HCT116 (cell line): ENCODE results near the gene CSK. TPM values are rescaled to one million over a fixed set of nuclear protein-coding genes. Genes with fewer than 3 reads are reported as not detected.

Experiments used
- ATAC-seq: fragments of 200-7000 bp; cut with Tn5 transposase; 2 replicates; pipeline ENCODE4 v1.9.1; 2020; ENCODE audit warnings: mild to moderate bottlenecking, moderate library complexity
- BruUV-seq: library from RNA; stranded (reverse); fragments of 400-500 nt; replicated peaks from 2 replicates; lab custom pipeline; 2021; lab: Mats Ljungman, UMichigan
- CTCF ChIA-PET: fragments of 300-600 bp; sonication (Branson Sonifier 250); formaldehyde crosslinking; loops from one replicate; lab custom pipeline; 2021; ENCODE audit warnings: antibody characterized with exemption; lab: Charles Lee
- POLR2A ChIA-PET: fragments of 300-600, 350-600 bp; sonication (Branson Sonifier 250); formaldehyde crosslinking; loops from one replicate; lab custom pipeline; 2021; ENCODE audit warnings: antibody characterized with exemption; lab: Charles Lee
- RAD21 ChIA-PET, 2 experiments: fragments of 300-600 bp; sonication (Branson Sonifier 250); formaldehyde crosslinking; loops; one replicate each; lab custom pipeline; 2023; ENCODE audit warnings: low total read pairs in 2 of 2; ENCODE audit not compliant: uncharacterized antibody in 2 of 2, unreplicated experiment in 2 of 2, low non-redundant PET in 1 of 2; lab: Charles Lee
- DNase-seq: peaks from one replicate; pipeline ENCODE4 v3.0.0-alpha.2; 2010; ENCODE audit warnings: low read depth, low spot score
- H2AFZ ChIP-seq: fragments of 200-600 bp; shearing (Covaris generic), sonication (generic); 2 replicates; pipeline ENCODE4 v1.6.1; 2017; ENCODE audit warnings: low read depth, mixed run types, mixed read lengths, antibody characterized with exemption, low read length; ENCODE audit not compliant: poor library complexity, severe bottlenecking
- H3K27ac ChIP-seq: 2 replicates; pipeline ENCODE4 v1.5.1; 2012; ENCODE audit warnings: low read depth, low read length
- H3K27me3 ChIP-seq: fragments of 200-600 bp; sonication (generic); 2 replicates; pipeline ENCODE4 v1.6.1; 2016; ENCODE audit warnings: mixed run types, low read length, mixed read lengths; ENCODE audit not compliant: insufficient read depth
- H3K36me3 ChIP-seq, 2 experiments: fragments of 200-500 bp in 1 of 2; fragments of 200-600 bp in 1 of 2; sonication (Bioruptor generic) in 1 of 2; sonication (generic) in 1 of 2; 2 replicates each; pipeline versions ENCODE4 v1.5.1 to v1.6.1; 2014 to 2016; ENCODE audit warnings: low read length in 2 of 2, inconsistent platforms in 1 of 2, mixed read lengths in 1 of 2, mixed run types in 1 of 2; ENCODE audit not compliant: insufficient read depth in 2 of 2, control insufficient read depth in 1 of 2
- H3K4me1 ChIP-seq, 2 experiments: fragments of 200-600 bp in 1 of 2; sonication (generic) in 1 of 2; 2 replicates each; pipeline versions ENCODE4 v1.5.1 to v1.6.1; 2012 to 2017; ENCODE audit warnings: low read length in 2 of 2, inconsistent platforms in 1 of 2, mild to moderate bottlenecking in 1 of 2, mixed read lengths in 1 of 2, mixed run types in 1 of 2, moderate library complexity in 1 of 2; ENCODE audit not compliant: insufficient read depth in 2 of 2, control insufficient read depth in 1 of 2
- H3K4me2 ChIP-seq: fragments of 200-600 bp; sonication (generic); 2 replicates; pipeline ENCODE4 v1.6.1; 2017; ENCODE audit warnings: mixed run types, low read length, mixed read lengths
- H3K4me3 ChIP-seq, 2 experiments: fragments of 200-600 bp in 1 of 2; sonication (generic) in 1 of 2; replicated peaks in 1 of 2; 2 replicates each; pipeline ENCODE4 v1.5.1; 2011 to 2016; ENCODE audit warnings: low read length in 2 of 2, control low read depth in 1 of 2, low read depth in 1 of 2, mild to moderate bottlenecking in 1 of 2, mixed read lengths in 1 of 2, mixed run types in 1 of 2
- H3K79me2 ChIP-seq: fragments of 200-600 bp; sonication (generic); 2 replicates; pipeline ENCODE4 v1.6.1; 2017; ENCODE audit warnings: mild to moderate bottlenecking, mixed run types, low read length, moderate library complexity, mixed read lengths; ENCODE audit not compliant: insufficient read depth
- H3K9ac ChIP-seq: fragments of 200-600 bp; sonication (generic); 2 replicates; pipeline ENCODE4 v1.6.1; 2016; ENCODE audit warnings: low read length, mixed read lengths
- H3K9me2 ChIP-seq: fragments of 200-600 bp; sonication (generic), shearing (Covaris generic); 2 replicates; pipeline ENCODE4 v1.6.1; 2017; ENCODE audit warnings: mixed run types, mild to moderate bottlenecking, moderate library complexity; ENCODE audit not compliant: insufficient read depth
- H3K9me3 ChIP-seq, 2 experiments: fragments of 200-500 bp in 1 of 2; fragments of 200-600 bp in 1 of 2; sonication (Bioruptor generic) in 1 of 2; sonication (generic) in 1 of 2; 2 replicates each; pipeline ENCODE4 v1.6.1; 2014 to 2017; ENCODE audit warnings: low read length in 2 of 2, mixed read lengths in 2 of 2, inconsistent platforms in 1 of 2, low read depth in 1 of 2, mild to moderate bottlenecking in 1 of 2, mixed run types in 1 of 2, moderate library complexity in 1 of 2; ENCODE audit not compliant: control insufficient read depth in 1 of 2, insufficient read depth in 1 of 2
- H4K20me1 ChIP-seq: fragments of 200-600 bp; sonication (generic), shearing (Covaris generic); 2 replicates; pipeline ENCODE4 v1.6.1; 2017; ENCODE audit warnings: mixed run types, mild to moderate bottlenecking, moderate library complexity; ENCODE audit not compliant: insufficient read depth
- EZH2 ChIP-seq: fragments of 200-600 bp; sonication (generic); IDR thresholded peaks from 2 replicates; pipeline ENCODE4 v1.6.1; 2017; ENCODE audit warnings: antibody characterized with exemption, mixed run types
- intact Hi-C: fragments of 100-400 bp; cut with micrococcal nuclease; formaldehyde crosslinking; loops from 2 replicates; pipeline ENCODE4 v1.10.0; 2022
- total RNA-seq: library from RNA; stranded (reverse); gene quantifications from one replicate; pipeline ENCODE4 v1.2.1, GENCODE V29; 2021; ENCODE audit not compliant: unreplicated experiment
- TF ChIP-seq, protein P1 (sequence below), 3 experiments: fragments of 200-600 bp in 1 of 3; sonication (generic) in 1 of 3; IDR thresholded peaks in 2 of 3; conservative IDR thresholded peaks in 1 of 3; 2 replicates each; pipeline ENCODE4 v1.5.1; 2012 to 2017; ENCODE audit warnings: low read depth in 2 of 3, low read length in 2 of 3, antibody characterized with exemption in 1 of 3, borderline replicate concordance in 1 of 3, control low read depth in 1 of 3, mild to moderate bottlenecking in 1 of 3, mixed read lengths in 1 of 3, mixed run types in 1 of 3, moderate library complexity in 1 of 3; ENCODE audit not compliant: insufficient read depth in 1 of 3

CSK gene
- total RNA-seq, 1 experiment from 2014 or later, result 72.2 TPM

DNA sequence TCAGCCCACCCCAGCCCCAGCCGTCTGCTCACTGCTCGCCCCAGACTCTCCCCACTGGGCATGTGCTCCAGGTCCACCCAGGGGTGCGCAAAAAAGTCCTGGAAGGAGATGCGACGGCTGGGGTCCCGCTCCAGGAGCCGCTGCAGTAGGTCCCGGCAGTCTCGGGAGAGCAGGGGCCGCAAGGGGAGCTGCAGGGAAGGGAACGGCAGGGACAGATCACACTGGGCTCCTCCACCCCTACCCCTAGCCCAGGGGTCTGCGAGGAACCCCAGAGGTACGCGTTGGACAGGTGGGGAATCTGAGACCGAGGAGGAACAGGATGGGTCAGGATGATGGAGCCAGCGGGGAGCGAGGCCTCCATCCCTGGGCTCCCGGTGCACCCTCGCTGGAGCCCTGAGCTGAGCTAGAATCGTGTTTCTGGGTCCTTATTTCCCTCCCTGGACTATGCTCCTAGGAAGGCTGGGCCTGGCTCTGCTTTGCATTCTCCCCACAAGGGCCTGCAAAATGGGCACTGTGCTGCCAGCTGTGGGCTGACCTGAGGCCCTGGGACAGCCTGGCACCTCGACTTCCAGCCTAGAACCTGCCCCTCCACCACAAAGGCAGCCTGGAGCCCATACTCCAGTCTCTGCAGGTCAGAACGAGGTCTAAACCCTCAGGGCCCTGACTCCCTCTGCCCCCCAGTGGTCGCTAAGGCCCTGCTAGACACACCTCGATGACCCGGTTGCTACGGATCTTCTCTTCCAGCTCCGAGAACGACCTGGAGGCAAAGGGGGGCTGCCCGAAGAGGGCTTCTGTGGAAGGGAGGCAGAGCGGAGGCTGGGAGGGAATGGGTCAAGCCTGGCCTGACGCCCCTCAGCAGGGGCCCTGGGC lies 57.9 kb downstream of the CSK start:
- Histone ChIP-seq H3K4me2 (no peak overlapping the region), H3K9me2 (no peaks in the 10 kb centered on the region)
- POLR2A ChIA-PET, result no interaction called here

More for the DNA sequence above, 57.9 kb downstream of the CSK start:
- RAD21 ChIA-PET, result no interaction called here
- ATAC-seq (no peak), DNase-seq (no peak)
- Histone ChIP-seq H4K20me1 (no peaks in the 10 kb centered on the region), H3K4me3 (no peak overlapping the region), H3K79me2 (peaks cover 6% of the 10 kb centered on the region; the same call in 1 of the 2 replicates), H3K9me3 (no peaks in the 10 kb centered on the region), H3K4me1 (peaks cover 9 to 26% of the 10 kb centered on the region in 2 experiments; a peak in 3 of 4 replicates), H3K27ac (no peak overlapping the region), H3K36me3 (peaks cover 2 to 8% of the 10 kb centered on the region in 2 experiments; a peak in 2 of 4 replicates), H3K9ac (no peak overlapping the region), H3K27me3 (no peaks in the 10 kb centered on the region), H2AFZ (no peak overlapping the region)
- intact Hi-C loops, result no loop called here
- BruUV-seq, result no TSS peak
- CTCF ChIA-PET, result no interaction called here
- TF ChIP-seq, protein P1, sequence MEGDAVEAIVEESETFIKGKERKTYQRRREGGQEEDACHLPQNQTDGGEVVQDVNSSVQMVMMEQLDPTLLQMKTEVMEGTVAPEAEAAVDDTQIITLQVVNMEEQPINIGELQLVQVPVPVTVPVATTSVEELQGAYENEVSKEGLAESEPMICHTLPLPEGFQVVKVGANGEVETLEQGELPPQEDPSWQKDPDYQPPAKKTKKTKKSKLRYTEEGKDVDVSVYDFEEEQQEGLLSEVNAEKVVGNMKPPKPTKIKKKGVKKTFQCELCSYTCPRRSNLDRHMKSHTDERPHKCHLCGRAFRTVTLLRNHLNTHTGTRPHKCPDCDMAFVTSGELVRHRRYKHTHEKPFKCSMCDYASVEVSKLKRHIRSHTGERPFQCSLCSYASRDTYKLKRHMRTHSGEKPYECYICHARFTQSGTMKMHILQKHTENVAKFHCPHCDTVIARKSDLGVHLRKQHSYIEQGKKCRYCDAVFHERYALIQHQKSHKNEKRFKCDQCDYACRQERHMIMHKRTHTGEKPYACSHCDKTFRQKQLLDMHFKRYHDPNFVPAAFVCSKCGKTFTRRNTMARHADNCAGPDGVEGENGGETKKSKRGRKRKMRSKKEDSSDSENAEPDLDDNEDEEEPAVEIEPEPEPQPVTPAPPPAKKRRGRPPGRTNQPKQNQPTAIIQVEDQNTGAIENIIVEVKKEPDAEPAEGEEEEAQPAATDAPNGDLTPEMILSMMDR (IDR thresholded peaks at IDR 0.05 in 2 of 3, conservative IDR thresholded peaks at IDR 0.05 in 1 of 3; ENCODE audit: borderline replicate concordance in 1 of 3, insufficient read depth in 1 of 3, low read depth in 2 of 3, low read length in 2 of 3), result 0 out of 6 replicates have a peak, but pooled peaks of 1 of the 3 experiments have one; percentile 15
- TF ChIP-seq EZH2, result no peak
